Endothelial cell of umbilical vein (primary cell): Measurements from ENCODE around the gene NGRN. TPM values are rescaled to one million over a fixed set of nuclear protein-coding genes. Genes with fewer than 3 reads are reported as not detected.

Experiments used
- BruUV-seq: library from RNA; stranded (reverse); fragments of 400-500 nt; replicated peaks from 2 replicates; lab custom pipeline; 2021; lab: Mats Ljungman, UMichigan
- CTCF ChIA-PET: fragments of 300-600, 350-600 bp; sonication (Branson Sonifier 250); formaldehyde crosslinking; loops from one replicate; lab custom pipeline; 2021; ENCODE audit warnings: antibody characterized with exemption, inconsistent platforms; lab: Charles Lee
- POLR2A ChIA-PET: fragments of 300-600, 350-600 bp; sonication (Branson Sonifier 250); formaldehyde crosslinking; loops from one replicate; lab custom pipeline; 2021; ENCODE audit warnings: antibody characterized with exemption, inconsistent platforms; lab: Charles Lee
- DNase-seq: peaks from one replicate; pipeline ENCODE4 v3.0.0-alpha.2; 2011; ENCODE audit warnings: low read depth, low spot score
- FAIRE-seq: peaks from 2 replicates; lab custom pipeline; 2011; peaks lifted over from hg19 to GRCh38; lab: Jason Lieb, UNC
- H2AFZ ChIP-seq: 2 replicates; pipeline ENCODE4 v1.6.0; 2012; ENCODE audit warnings: low read depth, low read length, control low read depth, inconsistent platforms
- H3K27ac ChIP-seq: 2 replicates; pipeline ENCODE4 v1.5.1; 2011; ENCODE audit warnings: low read depth, mild to moderate bottlenecking, control low read depth, low read length, moderate library complexity; ENCODE audit not compliant: insufficient read depth
- H3K27me3 ChIP-seq, 2 experiments: 2 replicates each; pipeline versions ENCODE4 v1.6.0 to v1.6.1; 2011; ENCODE audit warnings: low read length in 2 of 2, mixed read lengths in 1 of 2; ENCODE audit not compliant: control insufficient read depth in 2 of 2, insufficient read depth in 2 of 2
- H3K36me3 ChIP-seq, 2 experiments: 2 replicates in 1 of 2; 3 replicates in 1 of 2; pipeline ENCODE4 v1.5.1; 2011; ENCODE audit warnings: low read length in 2 of 2, mild to moderate bottlenecking in 1 of 2, moderate library complexity in 1 of 2; ENCODE audit not compliant: control insufficient read depth in 2 of 2, insufficient read depth in 2 of 2; ENCODE audit errors: extremely low read depth in 1 of 2
- H3K4me1 ChIP-seq: 3 replicates; pipeline ENCODE4 v1.5.1; 2011; ENCODE audit warnings: mild to moderate bottlenecking, low read length; ENCODE audit not compliant: control insufficient read depth, insufficient read depth; ENCODE audit errors: extremely low read depth
- H3K4me2 ChIP-seq: 2 replicates; pipeline ENCODE4 v1.6.1; 2011; ENCODE audit warnings: low read length, control low read depth, mixed read lengths; ENCODE audit not compliant: insufficient read depth
- H3K4me3 ChIP-seq, 3 experiments: fragments of 200-600 bp in 1 of 3; sonication (generic), shearing (Covaris generic) in 1 of 3; replicated peaks in 1 of 3; 2 replicates each; pipeline ENCODE4 v1.5.1; 2011 to 2016; ENCODE audit warnings: control low read depth in 3 of 3, low read length in 3 of 3, mild to moderate bottlenecking in 2 of 3, inconsistent platforms in 1 of 3, low read depth in 1 of 3, moderate library complexity in 1 of 3; ENCODE audit not compliant: insufficient read depth in 1 of 3
- H3K79me2 ChIP-seq: 2 replicates; pipeline ENCODE4 v1.6.0; 2012; ENCODE audit warnings: low read length, inconsistent platforms; ENCODE audit not compliant: control insufficient read depth, insufficient read depth
- H3K9ac ChIP-seq: replicated peaks from 2 replicates; pipeline ENCODE3; 2011; ENCODE audit warnings: low read length, control low read depth; ENCODE audit not compliant: insufficient read depth; ENCODE audit errors: extremely low read depth
- H3K9me1 ChIP-seq: replicated peaks from 3 replicates; pipeline ENCODE4 v1.6.0; 2011; ENCODE audit warnings: mild to moderate bottlenecking, low read length; ENCODE audit not compliant: control insufficient read depth, insufficient read depth; ENCODE audit errors: extremely low read depth
- H3K9me3 ChIP-seq: replicated peaks from 2 replicates; pipeline ENCODE4 v1.5.1; 2012; ENCODE audit warnings: low read length, inconsistent platforms; ENCODE audit not compliant: control insufficient read depth, insufficient read depth
- H4K20me1 ChIP-seq: replicated peaks from 2 replicates; pipeline ENCODE3; 2011; ENCODE audit warnings: mild to moderate bottlenecking, low read length; ENCODE audit not compliant: control insufficient read depth, insufficient read depth; ENCODE audit errors: extremely low read depth
- CTCF ChIP-seq, 2 donors: IDR thresholded peaks; 1 replicate in 1 of 2; 2 replicates in 1 of 2; pipeline ENCODE4 v1.5.1; 2011; ENCODE audit warnings: low read length in 2 of 2, mild to moderate bottlenecking in 2 of 2, moderate library complexity in 2 of 2, control low read depth in 1 of 2, inconsistent platforms in 1 of 2, low read depth in 1 of 2; ENCODE audit not compliant: insufficient read depth in 1 of 2; ENCODE audit errors: extremely low read depth in 1 of 2
- EZH2 ChIP-seq: IDR thresholded peaks from 2 replicates; pipeline ENCODE4 v1.6.1; 2012; ENCODE audit warnings: borderline replicate concordance, low read depth, mild to moderate bottlenecking, moderate library complexity, low read length, inconsistent platforms; ENCODE audit not compliant: severe bottlenecking
- FOS ChIP-seq: IDR thresholded peaks from 2 replicates; pipeline ENCODE4 v1.6.1; 2011; ENCODE audit warnings: mild to moderate bottlenecking, low read length, moderate library complexity, borderline replicate concordance; ENCODE audit not compliant: insufficient read depth
- GATA2 ChIP-seq: IDR thresholded peaks from 2 replicates; pipeline ENCODE4 v1.7.0; 2011; ENCODE audit warnings: low read depth, mild to moderate bottlenecking, moderate library complexity, mixed read lengths, low read length; ENCODE audit not compliant: insufficient read length, insufficient read depth
- JUN ChIP-seq: IDR thresholded peaks from 2 replicates; pipeline ENCODE4 v1.6.1; 2011; ENCODE audit warnings: borderline replicate concordance, low read depth; ENCODE audit not compliant: insufficient read length, insufficient read depth
- MAX ChIP-seq: IDR thresholded peaks from 2 replicates; pipeline ENCODE4 v1.6.1; 2011; ENCODE audit not compliant: insufficient read depth, insufficient read length
- MYC ChIP-seq: IDR thresholded peaks from one replicate; pipeline ENCODE4 v1.6.1; 2011; ENCODE audit warnings: mild to moderate bottlenecking, low read depth, low read length
- POLR2A ChIP-seq: IDR thresholded peaks from 2 replicates; pipeline ENCODE4 v1.6.1; 2012; ENCODE audit warnings: low read depth, mild to moderate bottlenecking, control low read depth, low read length
- POLR2AphosphoS5 ChIP-seq: IDR thresholded peaks from 2 replicates; pipeline ENCODE4 v1.6.1; 2012; ENCODE audit warnings: low read depth, mild to moderate bottlenecking, control low read depth, low read length, moderate library complexity; ENCODE audit not compliant: insufficient read depth
- dilution Hi-C: fragments of 300-500 bp; cut with MboI; formaldehyde crosslinking; loops from one replicate; pipeline ENCODE4 v1.15.0; 2019; ENCODE audit warnings: low sequenced_read_pairs; ENCODE audit not compliant: extremely low pct_ligation_motif_present
- intact Hi-C: fragments of 100-400 bp; cut with micrococcal nuclease; formaldehyde crosslinking; loops from one replicate; pipeline ENCODE4 v1.10.0; 2022
- polyA plus RNA-seq, 4 experiments: library from polyadenylated mRNA; depleted of rRNA in 3 of 4; stranded (reverse) in 3 of 4; unstranded in 1 of 4; fragments of >200 nt; gene quantifications; 2 replicates each; pipeline versions ENCODE4 v1.2.1 to v1.2.3, GENCODE V29; 2011 to 2012; ENCODE audit warnings: missing spikeins in 1 of 4
- total RNA-seq: library from RNA; stranded (reverse); gene quantifications from 2 replicates; pipeline ENCODE4 v1.2.3, GENCODE V29; 2021

NGRN gene
- total and polyA plus RNA-seq, 2 donors (not counting 3 experiments of a cell fraction or from before 2014, with no cell fraction given), result 28.9 to 56.5 TPM

- Histone ChIP-seq H3K27me3 (no peaks in the 10 kb centered on the region), H3K27ac (peak overlapping the region; percentile 76), H2AFZ (peak overlapping the region; percentile 29), H3K79me2 (peaks cover 53% of the 10 kb centered on the region), H4K20me1 (no peaks in the 10 kb centered on the region), H3K4me1 (peaks cover 47% of the 10 kb centered on the region), H3K9me3 (no peaks in the 10 kb centered on the region), H3K36me3 (peaks cover 12% of the 10 kb centered on the region in 2 experiments), H3K9ac (peak overlapping the region; percentile 84), H3K4me3 (peak overlapping the region; percentile 82 to 95 (median 85)), H3K9me1 (no peaks in the 10 kb centered on the region), H3K4me2 (peak overlapping the region; percentile 98)
- CTCF ChIA-PET, result interaction anchor here (1.0 to 1.2 kb wide), 2 partner anchors 33 to 52 kb away, joined by 3 to 8 read pairs; partner anchors contain the start of genes CIB1 and GDPGP1
- intact Hi-C loops, result no loop called here
- BruUV-seq, result no TSS peak
- dilution Hi-C loops, result no loop called here
- POLR2A ChIA-PET, result interaction anchor here (1.1 kb wide), 1 partner anchor 33 kb away, joined by 6 read pairs; the partner anchor contains the start of genes CIB1 and GDPGP1
- no peak for FAIRE-seq
- TF ChIP-seq MAX, result no peak
- no peak for TF ChIP-seq EZH2
- TF ChIP-seq FOS, result no peak
- no peak for TF ChIP-seq CTCF (IDR thresholded peaks at IDR 0.05; ENCODE audit: extremely low read depth in 1 of 2, insufficient read depth in 1 of 2, low read depth in 1 of 2, low read length in 2 of 2)
- TF ChIP-seq MYC, result no peak
- no peak for TF ChIP-seq POLR2A
- TF ChIP-seq POLR2AphosphoS5, result no peak
- no peak for TF ChIP-seq JUN
- TF ChIP-seq GATA2, result no peak
- DNase-seq, result no peak
Measured at GRCh38 chr15:90266485-90266884, 1.0 kb downstream of the NGRN start.
